ENCODE data around the gene LCN9.

LCN9 gene, protein sequence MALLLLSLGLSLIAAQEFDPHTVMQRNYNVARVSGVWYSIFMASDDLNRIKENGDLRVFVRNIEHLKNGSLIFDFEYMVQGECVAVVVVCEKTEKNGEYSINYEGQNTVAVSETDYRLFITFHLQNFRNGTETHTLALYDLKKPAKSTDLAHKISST

DNA sequence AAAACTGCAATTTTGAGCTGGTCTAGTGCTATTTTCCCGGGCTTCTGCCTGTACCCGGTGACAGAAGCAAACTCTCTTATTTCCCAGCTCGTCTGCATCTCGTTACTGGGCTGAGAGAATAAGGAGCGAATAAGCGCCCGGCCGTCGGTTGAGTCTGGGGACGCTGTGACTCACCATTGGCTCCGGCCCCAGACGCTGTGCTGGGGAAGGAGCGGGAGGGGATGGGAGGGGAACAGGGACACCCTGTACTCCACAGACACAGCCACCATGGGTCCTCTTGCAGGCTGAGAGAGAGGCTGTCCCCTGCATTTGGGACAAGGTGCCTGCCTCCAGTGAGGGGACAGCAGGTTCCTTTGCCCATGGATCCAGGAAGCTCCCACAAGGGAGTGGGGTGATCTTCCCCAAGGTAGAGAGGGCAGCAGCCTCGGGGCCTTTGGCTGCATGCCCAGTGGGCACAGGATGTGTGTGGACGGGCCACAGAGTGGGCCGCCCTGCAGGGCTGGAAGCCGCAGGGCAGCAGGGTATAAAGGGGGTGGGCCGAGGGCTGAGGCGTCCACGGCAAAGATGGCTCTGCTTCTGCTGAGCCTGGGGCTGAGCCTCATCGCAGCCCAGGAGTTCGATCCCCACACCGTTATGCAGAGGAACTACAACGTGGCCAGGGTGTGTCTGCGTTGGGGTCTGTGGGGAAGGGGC, at the start of gene LCN9:
LCN9 (plus strand) TSS at position 552 of the 693 bp plus-strand sequence; CDS start at position 565, 13 bp downstream.
- no peaks in the 10 kb centered on the region for H3K36me3 ChIP-seq (ENCODE audit: control insufficient read depth, insufficient read depth, low read length)
- H3K9ac ChIP-seq (ENCODE audit: low read depth, low read length), result no peak within 1 kb of the TSS
- H3K4me3 ChIP-seq (ENCODE audit: low read depth, low read length), result no peak within 1 kb of the TSS
- no peaks in the 10 kb centered on the region for H3K4me1 ChIP-seq (ENCODE audit: control insufficient read depth, insufficient read depth, low read length)
- H3K9me3 ChIP-seq (ENCODE audit: control insufficient read depth, insufficient read depth, low read length), result no peaks in the 10 kb centered on the region
- no peaks in the 10 kb centered on the region for H3K27me3 ChIP-seq (ENCODE audit: control insufficient read depth, insufficient read depth, low read length)

- Histone ChIP-seq H3K9ac (ENCODE audit: low read depth, low read length) (no peak overlapping the region), H3K9me3 (ENCODE audit: control insufficient read depth, insufficient read depth, low read length) (no peaks in the 10 kb centered on the region), H3K27me3 (ENCODE audit: control insufficient read depth, insufficient read depth, low read length) (no peaks in the 10 kb centered on the region), H3K4me1 (ENCODE audit: control insufficient read depth, insufficient read depth, low read length) (no peaks in the 10 kb centered on the region), H3K4me3 (ENCODE audit: low read depth, low read length) (no peak overlapping the region), H3K36me3 (ENCODE audit: control insufficient read depth, insufficient read depth, low read length) (no peaks in the 10 kb centered on the region)
These were observed 48.9 kb upstream of the LCN9 start for GRCh38 chr9:135613946-135614805.

DNA sequence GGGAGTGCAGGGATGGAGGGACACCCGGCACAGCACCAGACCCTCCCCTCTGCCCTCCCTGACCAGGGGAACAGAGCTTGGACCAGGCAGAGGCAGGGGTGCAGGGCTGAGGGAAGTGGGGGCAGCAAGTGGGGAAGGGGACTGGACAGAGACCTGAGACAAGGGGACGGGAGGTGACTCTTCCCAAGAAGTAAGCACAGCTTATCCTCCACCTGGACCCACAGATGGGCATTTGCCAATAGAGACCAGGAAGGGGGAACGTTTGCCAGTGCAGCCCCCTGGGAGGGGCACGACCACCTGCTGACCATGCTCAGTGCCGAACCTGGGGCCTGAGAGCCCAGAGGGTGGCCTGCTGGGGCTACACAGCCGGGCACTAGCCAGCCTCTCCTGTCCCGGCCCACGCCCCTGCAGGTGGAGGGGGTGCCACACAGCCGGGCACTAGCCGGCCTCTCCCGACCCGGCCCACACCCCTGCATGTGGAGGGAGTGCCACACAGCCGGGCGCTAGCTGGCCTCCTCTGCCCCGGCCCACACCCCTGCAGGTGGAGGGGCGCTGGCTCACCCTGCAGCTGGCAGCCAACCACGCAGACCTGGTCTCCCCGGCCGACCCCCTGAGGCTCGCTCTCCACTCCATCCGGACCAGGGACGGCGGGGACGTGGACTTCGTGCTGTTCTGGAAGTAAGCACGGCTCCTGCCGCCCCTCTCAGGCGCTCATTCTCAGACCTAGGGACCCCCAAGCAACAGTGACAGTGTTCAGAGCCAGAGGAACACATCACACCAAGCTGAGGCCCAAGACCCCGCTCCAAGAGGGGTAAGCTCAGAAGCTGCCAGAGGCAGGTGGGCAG, 48.1 kb upstream of the LCN9 start:
- H3K4me3 ChIP-seq (ENCODE audit: low read depth, low read length), result no peak overlapping the region
- no peaks in the 10 kb centered on the region for H3K4me1 ChIP-seq (ENCODE audit: control insufficient read depth, insufficient read depth, low read length)
- H3K36me3 ChIP-seq (ENCODE audit: control insufficient read depth, insufficient read depth, low read length), result no peaks in the 10 kb centered on the region
- H3K9me3 ChIP-seq (ENCODE audit: control insufficient read depth, insufficient read depth, low read length), result no peaks in the 10 kb centered on the region
- no peak overlapping the region for H3K9ac ChIP-seq (ENCODE audit: low read depth, low read length)
- no peaks in the 10 kb centered on the region for H3K27me3 ChIP-seq (ENCODE audit: control insufficient read depth, insufficient read depth, low read length)

GRCh38 chr9:135615666-135616618, 47.2 kb upstream of the LCN9 start:
- H3K4me3 ChIP-seq (ENCODE audit: low read depth, low read length), result no peak overlapping the region
- H3K36me3 ChIP-seq (ENCODE audit: control insufficient read depth, insufficient read depth, low read length), result no peaks in the 10 kb centered on the region
- H3K9ac ChIP-seq (ENCODE audit: low read depth, low read length), result no peak overlapping the region

DNA sequence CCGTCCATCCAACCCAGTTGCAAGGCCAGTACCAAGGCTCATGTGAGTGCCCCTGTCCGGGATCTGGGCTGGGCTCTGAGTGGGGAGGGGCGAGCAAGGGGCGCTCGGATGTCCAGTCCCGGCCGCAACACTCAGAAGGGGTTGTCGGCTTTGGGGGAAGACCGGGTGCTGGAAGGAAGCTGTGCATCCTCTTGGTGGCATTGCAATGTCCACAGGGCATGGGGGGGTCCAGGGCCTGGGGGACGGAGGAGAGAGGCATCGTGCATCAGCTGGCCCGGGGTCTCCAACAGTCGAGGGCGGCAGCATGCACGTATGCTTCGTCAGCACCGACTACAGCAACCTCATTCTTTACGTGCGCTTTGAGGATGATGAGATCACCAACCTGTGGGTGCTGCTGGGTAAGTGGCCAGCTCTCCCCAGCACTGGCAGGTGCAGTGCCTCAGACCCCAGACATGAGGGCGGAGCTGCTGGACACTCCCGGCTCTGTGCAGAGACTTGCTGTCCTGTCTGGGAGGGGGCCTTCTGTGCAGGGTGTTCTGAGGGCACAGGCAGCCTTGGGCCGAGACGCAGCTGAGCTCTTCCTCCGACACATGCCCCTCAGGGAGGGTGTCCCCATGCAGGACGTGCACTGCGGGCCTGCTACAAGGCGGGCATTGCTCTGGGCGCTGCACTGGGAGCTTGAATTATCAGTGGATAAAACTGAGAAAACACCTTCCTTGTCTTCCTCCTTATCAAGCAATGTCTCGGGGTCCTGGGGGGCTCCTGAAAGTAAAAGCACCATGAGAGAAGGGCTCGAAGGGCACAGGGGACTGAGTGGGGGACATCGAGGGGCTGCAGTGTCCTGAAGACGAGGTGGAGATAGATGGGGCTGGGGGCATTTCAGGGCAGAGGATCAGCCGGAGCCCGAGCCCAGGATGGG, 46.2 kb upstream of the LCN9 start:
- no peaks in the 10 kb centered on the region for H3K27me3 ChIP-seq (ENCODE audit: control insufficient read depth, insufficient read depth, low read length)
- no peaks in the 10 kb centered on the region for H3K36me3 ChIP-seq (ENCODE audit: control insufficient read depth, insufficient read depth, low read length)
- H3K9me3 ChIP-seq (ENCODE audit: control insufficient read depth, insufficient read depth, low read length), result no peaks in the 10 kb centered on the region
- no peak overlapping the region for H3K4me3 ChIP-seq (ENCODE audit: low read depth, low read length)
- H3K4me1 ChIP-seq (ENCODE audit: control insufficient read depth, insufficient read depth, low read length), result no peaks in the 10 kb centered on the region
- H3K9ac ChIP-seq (ENCODE audit: low read depth, low read length), result no peak overlapping the region

More at GRCh38 chr9:135615666-135616618, 47.2 kb upstream of the LCN9 start:
- no peaks in the 10 kb centered on the region for H3K4me1 ChIP-seq (ENCODE audit: control insufficient read depth, insufficient read depth, low read length)
- H3K9me3 ChIP-seq (ENCODE audit: control insufficient read depth, insufficient read depth, low read length), result no peaks in the 10 kb centered on the region
- no peaks in the 10 kb centered on the region for H3K27me3 ChIP-seq (ENCODE audit: control insufficient read depth, insufficient read depth, low read length)

DNA sequence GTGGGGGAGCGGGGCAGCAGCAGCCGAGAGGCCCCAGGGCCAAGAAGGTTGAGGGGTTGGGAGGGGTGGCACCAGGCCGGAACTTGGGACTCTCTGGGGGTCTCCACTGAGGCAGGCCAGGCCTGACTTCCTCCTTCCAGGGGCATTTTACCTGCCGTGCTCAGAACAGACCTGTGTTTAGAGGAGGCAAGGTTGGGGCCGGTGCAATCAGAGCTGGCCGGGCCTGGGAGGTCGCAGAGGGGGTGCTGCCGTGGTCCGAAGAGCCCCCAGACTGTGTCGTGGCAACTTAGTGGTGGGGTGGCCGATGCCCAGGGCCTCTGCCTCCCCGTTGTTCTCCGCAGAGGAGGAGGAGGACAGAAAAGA, 45.6 kb upstream of the LCN9 start:
- no peaks in the 10 kb centered on the region for H3K36me3 ChIP-seq (ENCODE audit: control insufficient read depth, insufficient read depth, low read length)
- H3K9me3 ChIP-seq (ENCODE audit: control insufficient read depth, insufficient read depth, low read length), result no peaks in the 10 kb centered on the region
- H3K4me3 ChIP-seq (ENCODE audit: low read depth, low read length), result no peak overlapping the region
- H3K27me3 ChIP-seq (ENCODE audit: control insufficient read depth, insufficient read depth, low read length), result no peaks in the 10 kb centered on the region
- no peaks in the 10 kb centered on the region for H3K4me1 ChIP-seq (ENCODE audit: control insufficient read depth, insufficient read depth, low read length)
- H3K9ac ChIP-seq (ENCODE audit: low read depth, low read length), result no peak overlapping the region

DNA sequence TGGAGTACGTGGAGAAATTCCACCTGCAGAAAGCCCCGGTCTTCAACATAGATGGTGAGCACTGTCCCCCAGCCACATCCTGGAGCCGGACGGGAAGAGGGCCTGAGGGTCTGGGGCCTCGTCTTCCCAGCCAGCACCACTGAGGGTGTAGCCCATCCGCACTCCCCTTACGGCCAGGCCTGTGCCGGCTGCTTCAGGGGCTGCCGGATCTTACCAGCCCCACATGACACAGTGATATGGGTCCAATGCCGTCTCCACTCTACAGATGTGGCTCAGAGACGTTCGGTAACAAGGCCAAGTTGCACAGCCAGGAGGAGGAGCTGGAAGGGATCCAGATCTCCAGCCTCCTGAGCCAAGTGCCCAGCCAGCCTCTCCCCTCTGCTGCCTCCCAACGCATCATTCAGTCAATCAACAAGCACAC, 45.1 kb upstream of the LCN9 start:
- Histone ChIP-seq H3K9me3 (ENCODE audit: control insufficient read depth, insufficient read depth, low read length) (no peaks in the 10 kb centered on the region), H3K27me3 (ENCODE audit: control insufficient read depth, insufficient read depth, low read length) (no peaks in the 10 kb centered on the region), H3K4me3 (ENCODE audit: low read depth, low read length) (no peak overlapping the region), H3K9ac (ENCODE audit: low read depth, low read length) (no peak overlapping the region), H3K36me3 (ENCODE audit: control insufficient read depth, insufficient read depth, low read length) (no peaks in the 10 kb centered on the region), H3K4me1 (ENCODE audit: control insufficient read depth, insufficient read depth, low read length) (no peaks in the 10 kb centered on the region)

DNA sequence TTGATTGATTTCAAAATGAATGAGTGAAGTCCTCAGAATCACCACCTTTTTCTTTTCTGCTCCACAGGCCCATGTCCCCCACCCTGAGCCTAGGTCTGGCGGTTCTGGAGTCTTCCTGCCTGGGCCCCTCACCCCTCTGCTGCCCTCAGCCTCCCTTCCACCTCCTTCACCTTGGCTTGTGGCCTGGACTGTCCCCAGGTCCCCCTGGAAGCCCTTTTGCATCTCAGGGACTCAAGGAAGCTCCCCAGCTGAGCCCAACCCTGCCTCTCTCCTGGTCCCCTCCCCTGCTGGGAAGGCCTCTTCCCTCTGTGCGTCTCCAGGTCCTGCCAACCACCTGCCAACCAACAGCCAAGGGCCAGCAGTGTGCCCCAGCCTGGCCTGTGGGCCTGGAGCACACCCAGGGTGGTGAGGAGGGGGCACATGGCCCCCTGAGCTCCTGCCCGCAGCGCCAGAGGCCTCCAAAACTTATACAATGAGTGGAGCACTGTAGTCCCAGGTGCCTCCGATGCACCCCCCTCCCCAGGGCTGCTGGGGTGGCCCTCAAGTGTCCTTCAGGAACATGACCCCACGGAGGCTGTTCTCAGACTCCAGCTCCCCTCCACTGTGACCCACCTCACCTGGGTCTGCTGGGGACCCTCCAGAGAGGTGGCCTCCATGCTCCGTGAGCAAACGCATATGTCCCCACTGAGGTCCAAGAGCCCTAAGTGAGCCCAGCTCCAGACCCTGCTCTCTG, 44.1 kb upstream of the LCN9 start:
- H3K9ac ChIP-seq (ENCODE audit: low read depth, low read length), result no peak overlapping the region
- H3K27me3 ChIP-seq (ENCODE audit: control insufficient read depth, insufficient read depth, low read length), result no peaks in the 10 kb centered on the region
- H3K4me3 ChIP-seq (ENCODE audit: low read depth, low read length), result no peak overlapping the region

DNA sequence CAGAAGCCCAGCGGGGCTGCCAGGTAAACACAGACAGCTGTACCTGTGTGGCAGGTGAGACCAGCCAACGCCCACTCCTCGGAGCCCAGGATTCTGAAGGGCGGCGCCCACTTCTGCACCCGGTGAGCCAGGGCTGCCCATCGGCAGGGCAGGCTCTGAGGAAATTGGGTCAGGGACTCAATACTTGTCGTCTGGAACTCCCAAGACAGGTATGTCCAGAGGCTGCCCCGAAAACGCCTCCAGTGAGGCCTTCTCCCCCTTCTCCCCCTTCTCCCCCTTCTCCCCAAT, 43.6 kb upstream of the LCN9 start:
- no peaks in the 10 kb centered on the region for H3K27me3 ChIP-seq (ENCODE audit: control insufficient read depth, insufficient read depth, low read length)
- H3K9me3 ChIP-seq (ENCODE audit: control insufficient read depth, insufficient read depth, low read length), result no peaks in the 10 kb centered on the region
- H3K36me3 ChIP-seq (ENCODE audit: control insufficient read depth, insufficient read depth, low read length), result no peaks in the 10 kb centered on the region
- H3K4me3 ChIP-seq (ENCODE audit: low read depth, low read length), result no peak overlapping the region
- H3K4me1 ChIP-seq (ENCODE audit: control insufficient read depth, insufficient read depth, low read length), result no peaks in the 10 kb centered on the region
- no peak overlapping the region for H3K9ac ChIP-seq (ENCODE audit: low read depth, low read length)

More for the DNA sequence above, 44.1 kb upstream of the LCN9 start:
- Histone ChIP-seq H3K36me3 (ENCODE audit: control insufficient read depth, insufficient read depth, low read length) (no peaks in the 10 kb centered on the region), H3K4me1 (ENCODE audit: control insufficient read depth, insufficient read depth, low read length) (no peaks in the 10 kb centered on the region), H3K9me3 (ENCODE audit: control insufficient read depth, insufficient read depth, low read length) (no peaks in the 10 kb centered on the region)

DNA sequence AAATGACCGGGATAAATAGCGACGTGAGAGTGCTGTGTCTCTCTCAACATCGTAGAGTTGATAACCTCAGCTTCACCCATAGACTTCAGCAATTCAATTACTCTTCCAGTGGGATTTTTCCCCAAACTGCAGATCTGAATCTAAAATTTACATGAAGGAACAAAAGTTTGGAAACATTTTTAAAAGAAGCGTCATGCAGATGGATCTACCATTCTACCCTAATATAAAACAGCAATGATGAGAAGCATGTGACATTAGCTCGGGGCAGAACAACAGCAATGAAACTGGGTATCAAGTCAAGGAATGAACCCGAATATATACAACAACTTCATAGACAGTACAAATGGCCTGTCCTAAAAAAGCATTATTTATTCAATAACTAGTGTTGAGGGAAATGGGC, 42.6 kb upstream of the LCN9 start:
- no peak overlapping the region for H3K4me3 ChIP-seq (ENCODE audit: low read depth, low read length)
- no peaks in the 10 kb centered on the region for H3K36me3 ChIP-seq (ENCODE audit: control insufficient read depth, insufficient read depth, low read length)
- H3K9me3 ChIP-seq (ENCODE audit: control insufficient read depth, insufficient read depth, low read length), result no peaks in the 10 kb centered on the region
- H3K9ac ChIP-seq (ENCODE audit: low read depth, low read length), result no peak overlapping the region
- no peaks in the 10 kb centered on the region for H3K27me3 ChIP-seq (ENCODE audit: control insufficient read depth, insufficient read depth, low read length)
- no peaks in the 10 kb centered on the region for H3K4me1 ChIP-seq (ENCODE audit: control insufficient read depth, insufficient read depth, low read length)

All from iPS-15b (cell line).